GM12878 (cell line): ENCODE data around the gene EPHB2. TPM values are rescaled to one million over a fixed set of nuclear protein-coding genes. Genes with fewer than 3 reads are reported as not detected.

Experiments used
- ATAC-seq: fragments of 200-7000 bp; cut with Tn5 transposase; 3 replicates; pipeline ENCODE4 v1.9.1; 2020; ENCODE audit warnings: mild to moderate bottlenecking, moderate library complexity
- BruUV-seq: library from RNA; stranded (reverse); fragments of 400-500 nt; replicated peaks from 2 replicates; lab custom pipeline; 2021; lab: Mats Ljungman, UMichigan
- CTCF ChIA-PET: fragments of 300-600 bp; sonication (Branson Sonifier 250); formaldehyde crosslinking; extraction: SDS; loops from one replicate; lab custom pipeline; 2021; ENCODE audit warnings: inconsistent platforms; lab: Yijun Ruan, JAX
- POLR2A ChIA-PET: fragments of 350-600 bp; formaldehyde crosslinking; extraction: SDS; loops from one replicate; lab custom pipeline; 2021; ENCODE audit warnings: inconsistent platforms; lab: Charles Lee
- RAD21 ChIA-PET: fragments of 300-600 bp; sonication (Branson Sonifier 250); formaldehyde crosslinking; loops from one replicate; lab custom pipeline; 2023; ENCODE audit warnings: antibody characterized with exemption; ENCODE audit not compliant: unreplicated experiment; lab: Charles Lee
- SMC1A ChIA-PET: fragments of 300-600 bp; sonication (Branson Sonifier 250); formaldehyde crosslinking; loops from one replicate; lab custom pipeline; 2023; ENCODE audit not compliant: unreplicated experiment, uncharacterized antibody; lab: Charles Lee
- DNase-seq: peaks from one replicate; pipeline ENCODE4 v3.0.0-alpha.2; 2011; ENCODE audit warnings: low read depth, low spot score
- FAIRE-seq: peaks from 3 replicates; lab custom pipeline; 2011; peaks lifted over from hg19 to GRCh38; lab: Jason Lieb, UNC
- H2AFZ ChIP-seq: 2 replicates; pipeline ENCODE4 v1.6.0; 2011; ENCODE audit warnings: low read depth, low read length, control low read depth; ENCODE audit not compliant: control insufficient read depth
- H3K27ac ChIP-seq: 2 replicates; pipeline ENCODE4 v1.5.1; 2011; ENCODE audit warnings: control low read depth; ENCODE audit not compliant: control insufficient read depth, insufficient read depth
- H3K27me3 ChIP-seq, 2 experiments: replicated peaks in 1 of 2; 2 replicates each; pipeline versions ENCODE4 v1.6.0 to v1.6.1; 2011; ENCODE audit warnings: low read length in 1 of 2; ENCODE audit not compliant: control insufficient read depth in 2 of 2, insufficient read depth in 2 of 2
- H3K36me3 ChIP-seq, 2 experiments: 2 replicates each; pipeline ENCODE4 v1.5.1; 2011; ENCODE audit warnings: low read length in 1 of 2; ENCODE audit not compliant: control insufficient read depth in 2 of 2, insufficient read depth in 2 of 2
- H3K4me1 ChIP-seq: 2 replicates; pipeline ENCODE4 v1.6.1; 2011; ENCODE audit warnings: mild to moderate bottlenecking, low read length, moderate library complexity, mixed read lengths; ENCODE audit not compliant: control insufficient read depth, insufficient read depth
- H3K4me2 ChIP-seq: 2 replicates; pipeline ENCODE4 v1.6.0; 2011; ENCODE audit warnings: control low read depth; ENCODE audit not compliant: control insufficient read depth, insufficient read depth
- H3K4me3 ChIP-seq: fragments of 200-600 bp; sonication (generic); 2 replicates; pipeline ENCODE4 v1.5.1; 2016
- H3K79me2 ChIP-seq: 2 replicates; pipeline ENCODE4 v1.6.0; 2011; ENCODE audit warnings: low read length; ENCODE audit not compliant: control insufficient read depth, insufficient read depth
- H3K9ac ChIP-seq: 2 replicates; pipeline ENCODE4 v1.8.0; 2011; ENCODE audit warnings: low read length, control low read depth, mixed read lengths; ENCODE audit not compliant: control insufficient read depth, insufficient read depth
- H3K9me3 ChIP-seq: replicated peaks from 3 replicates; pipeline ENCODE4 v1.5.1; 2011; ENCODE audit warnings: mild to moderate bottlenecking, low read length; ENCODE audit not compliant: control insufficient read depth, insufficient read depth
- H4K20me1 ChIP-seq: 2 replicates; pipeline ENCODE4 v1.6.0; 2011; ENCODE audit not compliant: control insufficient read depth, insufficient read depth
- CREM ChIP-seq: IDR thresholded peaks from 2 replicates; pipeline ENCODE4 v1.6.1; 2014; ENCODE audit warnings: antibody characterized with exemption, low read depth
- CUX1 ChIP-seq: IDR thresholded peaks from 2 replicates; pipeline ENCODE4 v1.6.1; 2012; ENCODE audit warnings: improper control_type of control experiment, low read depth, low read length; ENCODE audit not compliant: insufficient replicate concordance
- FOXM1 ChIP-seq: IDR thresholded peaks from 2 replicates; pipeline ENCODE4 v1.6.1; 2012; ENCODE audit warnings: low read depth, mild to moderate bottlenecking, inconsistent platforms, low read length, moderate library complexity
- MXI1 ChIP-seq: fragments of 150-350 bp; IDR thresholded peaks from 2 replicates; pipeline ENCODE4 v1.6.1; 2011; ENCODE audit warnings: low read depth, mild to moderate bottlenecking, inconsistent platforms, low read length, improper control_type of control experiment
- RAD21 ChIP-seq: IDR thresholded peaks from 2 replicates; pipeline ENCODE4 v1.6.1; 2011; ENCODE audit warnings: mild to moderate bottlenecking, low read depth, low read length, moderate library complexity; ENCODE audit not compliant: insufficient read depth
- SUPT20H ChIP-seq: IDR thresholded peaks from 2 replicates; pipeline ENCODE4 v1.6.1; 2011; ENCODE audit warnings: low read depth, mild to moderate bottlenecking, low read length, moderate library complexity, borderline replicate concordance; ENCODE audit not compliant: control insufficient read depth
- TCF3 ChIP-seq: IDR thresholded peaks from 2 replicates; pipeline ENCODE4 v1.6.1; 2012; ENCODE audit warnings: low read depth, mild to moderate bottlenecking, low read length, borderline replicate concordance; ENCODE audit not compliant: insufficient read depth
- ZBTB33 ChIP-seq: fragments of 450-650 bp; IDR thresholded peaks from 2 replicates; pipeline ENCODE4 v1.6.1; 2017; ENCODE audit warnings: mild to moderate bottlenecking
- WGBS: methylation state at CpG from one replicate; pipeline ENCODE4 v1.1.6; 2016; ENCODE audit warnings: low lambda C conversion rate; ENCODE audit not compliant: insufficient replicate concordance, insufficient coverage; ENCODE audit errors: missing lambda C conversion rate; 5-methylcytosine and 5-hydroxymethylcytosine counted together
- in situ Hi-C: fragments of 300-500 bp; cut with MboI; formaldehyde crosslinking; loops from 9 replicates; pipeline ENCODE4 v1.14.3; 2018; ENCODE audit warnings: mixed read lengths
- intact Hi-C: fragments of 100-400 bp; cut with micrococcal nuclease; formaldehyde crosslinking; loops from one replicate; pipeline ENCODE4 v1.14.2; 2022; ENCODE audit not compliant: unreplicated experiment
- polyA plus RNA-seq, 11 experiments: library from polyadenylated mRNA; depleted of rRNA in 4 of 11; unstranded in 6 of 11; stranded (reverse) in 5 of 11; fragments of >200 nt; fragmentation: Nextera tagmentation in 4 of 11; fragmentation: Illumina TruSeq in 1 of 11; extraction: Ambion mirVana in 4 of 11; extraction: Trizol in 1 of 11; gene quantifications; 1 replicate in 1 of 11; 2 replicates in 10 of 11; pipeline versions ENCODE4 v1.2.1 to v1.2.3, GENCODE V29; 2011 to 2016; ENCODE audit warnings: inconsistent platforms in 2 of 11, missing spikeins in 2 of 11, low read depth in 1 of 11
- total RNA-seq, 4 experiments: library from RNA; depleted of rRNA in 3 of 4; stranded (reverse); fragments of >200 nt in 3 of 4; fragmentation: Illumina TruSeq in 1 of 4; extraction: Trizol in 1 of 4; gene quantifications; 2 replicates each; pipeline versions ENCODE4 v1.2.1 to v1.2.3, GENCODE V29; 2013 to 2021
- TF ChIP-seq, protein P1 (sequence below): fragments of 450-650 bp; IDR thresholded peaks from 2 replicates; pipeline ENCODE4 v1.6.1; 2017; ENCODE audit warnings: low read depth, mild to moderate bottlenecking, moderate library complexity
- TF ChIP-seq, protein P2 (sequence below): fragments of 450-650 bp; IDR thresholded peaks from 2 replicates; pipeline ENCODE4 v1.6.1; 2016; ENCODE audit warnings: mild to moderate bottlenecking

The EPHB2 gene
- total and polyA plus RNA-seq, 10 of the 15 experiments (the other 5 are each of a cell fraction or from before 2014, with no cell fraction given) = 0.13 to 3.3 (median 0.92) TPM

- H3K79me2 ChIP-seq = no peaks in the 10 kb centered on the region
- intact Hi-C loops (no loop called here), in situ Hi-C loops (no loop called here)
- no peaks in the 10 kb centered on the region; a peak in 1 of 4 replicates for H3K27me3 ChIP-seq
- no peak for ATAC-seq
- H4K20me1 ChIP-seq = no peaks in the 10 kb centered on the region
- no TSS peak for BruUV-seq
- H3K27ac ChIP-seq = no peak overlapping the region
- FAIRE-seq = no peak
- no peak for DNase-seq
- H3K4me1 ChIP-seq = no peaks in the 10 kb centered on the region
- no peak overlapping the region for H3K9ac ChIP-seq
- ChIA-PET POLR2A (no interaction called here), SMC1A (interaction anchor here (0.6 kb wide), 1 partner anchor 470 kb away, joined by 4 read pairs; no protein-coding TSS in a partner anchor), RAD21 (no interaction called here), CTCF (no interaction called here)
- no peaks in the 10 kb centered on the region for H3K9me3 ChIP-seq
- H2AFZ ChIP-seq = no peak overlapping the region
- H3K4me3 ChIP-seq = no peak overlapping the region
- WGBS = 35% methylated on average over 23 of the region's 24 CpGs
- H3K36me3 ChIP-seq = no peaks in the 10 kb centered on the region
- H3K4me2 ChIP-seq = no peak overlapping the region
- TF ChIP-seq CREM (no peak), FOXM1 (no peak), SUPT20H (no peak), TCF3 (no peak), RAD21 (no peak), ZBTB33 (no peak), CUX1 (no peak), MXI1 (no peak)
- TF ChIP-seq, protein P1, sequence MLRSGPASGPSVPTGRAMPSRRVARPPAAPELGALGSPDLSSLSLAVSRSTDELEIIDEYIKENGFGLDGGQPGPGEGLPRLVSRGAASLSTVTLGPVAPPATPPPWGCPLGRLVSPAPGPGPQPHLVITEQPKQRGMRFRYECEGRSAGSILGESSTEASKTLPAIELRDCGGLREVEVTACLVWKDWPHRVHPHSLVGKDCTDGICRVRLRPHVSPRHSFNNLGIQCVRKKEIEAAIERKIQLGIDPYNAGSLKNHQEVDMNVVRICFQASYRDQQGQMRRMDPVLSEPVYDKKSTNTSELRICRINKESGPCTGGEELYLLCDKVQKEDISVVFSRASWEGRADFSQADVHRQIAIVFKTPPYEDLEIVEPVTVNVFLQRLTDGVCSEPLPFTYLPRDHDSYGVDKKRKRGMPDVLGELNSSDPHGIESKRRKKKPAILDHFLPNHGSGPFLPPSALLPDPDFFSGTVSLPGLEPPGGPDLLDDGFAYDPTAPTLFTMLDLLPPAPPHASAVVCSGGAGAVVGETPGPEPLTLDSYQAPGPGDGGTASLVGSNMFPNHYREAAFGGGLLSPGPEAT = no peak
- TF ChIP-seq, protein P2, sequence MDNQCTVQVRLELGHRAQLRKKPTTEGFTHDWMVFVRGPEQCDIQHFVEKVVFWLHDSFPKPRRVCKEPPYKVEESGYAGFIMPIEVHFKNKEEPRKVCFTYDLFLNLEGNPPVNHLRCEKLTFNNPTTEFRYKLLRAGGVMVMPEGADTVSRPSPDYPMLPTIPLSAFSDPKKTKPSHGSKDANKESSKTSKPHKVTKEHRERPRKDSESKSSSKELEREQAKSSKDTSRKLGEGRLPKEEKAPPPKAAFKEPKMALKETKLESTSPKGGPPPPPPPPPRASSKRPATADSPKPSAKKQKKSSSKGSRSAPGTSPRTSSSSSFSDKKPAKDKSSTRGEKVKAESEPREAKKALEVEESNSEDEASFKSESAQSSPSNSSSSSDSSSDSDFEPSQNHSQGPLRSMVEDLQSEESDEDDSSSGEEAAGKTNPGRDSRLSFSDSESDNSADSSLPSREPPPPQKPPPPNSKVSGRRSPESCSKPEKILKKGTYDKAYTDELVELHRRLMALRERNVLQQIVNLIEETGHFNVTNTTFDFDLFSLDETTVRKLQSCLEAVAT = no peak
Observed at GRCh38 chr1:22835636-22836319, 125.1 kb downstream of the EPHB2 start.
